ENCODE results near the gene LCMT1.

GRCh38 chr16:25126820-25127232, 15.3 kb downstream of the LCMT1 start:
- no peak for TF ChIP-seq TAF1 (IDR thresholded peaks at IDR 0.05; ENCODE audit: control insufficient read depth, extremely low read depth, insufficient read depth, low read length, severe bottlenecking)
- no peak for TF ChIP-seq TBL1XR1 (IDR thresholded peaks at IDR 0.05; ENCODE audit: low read length in 2 of 2)
- TF ChIP-seq, protein P1, sequence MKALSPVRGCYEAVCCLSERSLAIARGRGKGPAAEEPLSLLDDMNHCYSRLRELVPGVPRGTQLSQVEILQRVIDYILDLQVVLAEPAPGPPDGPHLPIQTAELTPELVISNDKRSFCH (CRISPR knock-in tag; IDR thresholded peaks at IDR 0.05): no peak
- TF ChIP-seq, protein P1 (tag; IDR thresholded peaks at IDR 0.05): no peak
- no peak for TF ChIP-seq ZBTB7A (IDR thresholded peaks at IDR 0.05; ENCODE audit: borderline replicate concordance, control insufficient read depth, low read depth, low read length)
- no peak for TF ChIP-seq FOXP4 (CRISPR knock-in tag; IDR thresholded peaks at IDR 0.05; ENCODE audit: borderline replicate concordance)
- TF ChIP-seq, protein P2, sequence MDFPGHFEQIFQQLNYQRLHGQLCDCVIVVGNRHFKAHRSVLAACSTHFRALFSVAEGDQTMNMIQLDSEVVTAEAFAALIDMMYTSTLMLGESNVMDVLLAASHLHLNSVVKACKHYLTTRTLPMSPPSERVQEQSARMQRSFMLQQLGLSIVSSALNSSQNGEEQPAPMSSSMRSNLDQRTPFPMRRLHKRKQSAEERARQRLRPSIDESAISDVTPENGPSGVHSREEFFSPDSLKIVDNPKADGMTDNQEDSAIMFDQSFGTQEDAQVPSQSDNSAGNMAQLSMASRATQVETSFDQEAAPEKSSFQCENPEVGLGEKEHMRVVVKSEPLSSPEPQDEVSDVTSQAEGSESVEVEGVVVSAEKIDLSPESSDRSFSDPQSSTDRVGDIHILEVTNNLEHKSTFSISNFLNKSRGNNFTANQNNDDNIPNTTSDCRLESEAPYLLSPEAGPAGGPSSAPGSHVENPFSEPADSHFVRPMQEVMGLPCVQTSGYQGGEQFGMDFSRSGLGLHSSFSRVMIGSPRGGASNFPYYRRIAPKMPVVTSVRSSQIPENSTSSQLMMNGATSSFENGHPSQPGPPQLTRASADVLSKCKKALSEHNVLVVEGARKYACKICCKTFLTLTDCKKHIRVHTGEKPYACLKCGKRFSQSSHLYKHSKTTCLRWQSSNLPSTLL (IDR thresholded peaks at IDR 0.05): no peak
- TF ChIP-seq, protein P3, sequence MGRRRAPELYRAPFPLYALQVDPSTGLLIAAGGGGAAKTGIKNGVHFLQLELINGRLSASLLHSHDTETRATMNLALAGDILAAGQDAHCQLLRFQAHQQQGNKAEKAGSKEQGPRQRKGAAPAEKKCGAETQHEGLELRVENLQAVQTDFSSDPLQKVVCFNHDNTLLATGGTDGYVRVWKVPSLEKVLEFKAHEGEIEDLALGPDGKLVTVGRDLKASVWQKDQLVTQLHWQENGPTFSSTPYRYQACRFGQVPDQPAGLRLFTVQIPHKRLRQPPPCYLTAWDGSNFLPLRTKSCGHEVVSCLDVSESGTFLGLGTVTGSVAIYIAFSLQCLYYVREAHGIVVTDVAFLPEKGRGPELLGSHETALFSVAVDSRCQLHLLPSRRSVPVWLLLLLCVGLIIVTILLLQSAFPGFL (CRISPR knock-in tag; IDR thresholded peaks at IDR 0.05): no peak
- TF ChIP-seq SETDB1 (IDR thresholded peaks at IDR 0.05; ENCODE audit: low read length): no peak
- TF ChIP-seq ETS2 (tag; IDR thresholded peaks at IDR 0.05; ENCODE audit: borderline replicate concordance, poor library complexity, severe bottlenecking): no peak
- TF ChIP-seq GATAD2A (IDR thresholded peaks at IDR 0.05): no peak
- TF ChIP-seq MYC (IDR thresholded peaks at IDR 0.05; ENCODE audit: low read depth, low read length): no peak
- TF ChIP-seq MYC (CRISPR knock-in tag; IDR thresholded peaks at IDR 0.05; ENCODE audit: borderline replicate concordance, low read depth): no peak
- TF ChIP-seq HLTF (IDR thresholded peaks at IDR 0.05): no peak
- TF ChIP-seq HDAC3 (IDR thresholded peaks at IDR 0.05; ENCODE audit: borderline replicate concordance, partially characterized antibody): no peak
- TF ChIP-seq CHD1 (IDR thresholded peaks at IDR 0.05; ENCODE audit: low read length): no peak

Data from K562 (cell line).